Measurements from ENCODE around the gene PCGF1. TPM values are rescaled to one million over a fixed set of nuclear protein-coding genes. Genes with fewer than 3 reads are reported as not detected.

The PCGF1 gene
- total and polyA plus RNA-seq, 9 of the 15 experiments (the other 6 are each of a cell fraction or from before 2014, with no cell fraction given), result 20.3 to 45.7 (median 29.3) TPM

DNA sequence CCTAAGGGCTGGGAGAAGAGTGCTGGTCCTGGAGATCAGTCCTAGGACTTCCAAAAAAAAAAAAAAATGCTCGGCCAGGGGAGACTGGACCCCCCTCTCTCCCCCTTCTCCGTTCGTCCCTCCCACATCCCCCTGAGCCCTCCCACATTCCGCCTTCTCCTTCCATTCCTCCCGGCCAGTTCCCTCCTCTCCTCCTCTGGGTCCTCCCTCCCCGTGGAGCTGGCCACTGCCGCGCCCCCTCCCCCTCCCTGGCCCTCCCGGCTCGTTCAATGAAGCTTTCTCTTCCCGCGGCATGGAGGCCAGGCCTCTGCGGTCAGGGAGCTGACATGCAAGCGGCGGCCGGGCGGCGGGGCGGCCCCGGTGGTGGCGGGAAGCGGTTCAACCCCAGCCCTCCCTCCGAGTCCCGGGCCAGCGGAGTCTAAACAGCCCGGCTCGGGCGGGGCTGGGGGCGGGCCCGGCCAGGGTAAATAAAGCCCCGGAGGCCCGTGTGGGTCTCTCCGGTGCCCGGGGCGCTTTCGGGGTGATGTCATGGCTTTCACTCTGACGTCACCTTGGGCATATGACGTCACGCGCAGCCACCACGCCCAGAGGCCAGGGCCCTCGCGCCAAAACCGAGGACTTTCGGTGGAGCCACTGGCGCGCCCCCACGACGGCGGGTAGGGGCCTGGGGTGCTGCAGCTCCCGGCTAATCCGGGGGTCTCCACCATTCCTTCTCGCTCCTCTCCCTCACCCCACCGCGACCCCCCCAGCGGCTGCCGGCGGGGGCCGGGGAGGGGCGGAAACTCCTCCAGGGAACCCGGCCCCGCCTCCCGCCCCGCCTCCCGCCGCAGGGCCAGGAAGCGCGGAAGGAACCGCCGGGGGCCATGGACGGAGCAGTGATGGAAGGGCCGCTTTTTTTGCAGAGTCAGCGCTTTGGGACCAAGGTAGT lies 46.7 kb upstream of the PCGF1 start, which contains the start of the genes DOK1 and LOXL3 (continued):
- TF ChIP-seq HDGF (IDR thresholded peaks at IDR 0.05) (0 out of 2 replicates have a peak, but pooled peaks have one; percentile 5), MCM3 (IDR thresholded peaks at IDR 0.05) (no peak), MECOM (CRISPR knock-in tag; IDR thresholded peaks at IDR 0.05) (no peak), ZNF589 (CRISPR knock-in tag; IDR thresholded peaks at IDR 0.05; ENCODE audit: low read depth) (peak; percentile 88; the same call in 1 of the 2 replicates), ZSCAN29 (IDR thresholded peaks at IDR 0.05) (no peak), RBFOX2 (IDR thresholded peaks at IDR 0.05; ENCODE audit: low read depth, low read length) (peak; percentile 66), ZNF79 (CRISPR knock-in tag; IDR thresholded peaks at IDR 0.05; ENCODE audit: low read depth) (no peak), SETDB1 (IDR thresholded peaks at IDR 0.05; ENCODE audit: low read length) (no peak), GATAD2B (IDR thresholded peaks at IDR 0.05; ENCODE audit: borderline replicate concordance) (peak; percentile 43; the same call in 1 of the 2 replicates), ZNF695 (CRISPR knock-in tag; IDR thresholded peaks at IDR 0.05) (no peak)
- TF ChIP-seq, protein P1, sequence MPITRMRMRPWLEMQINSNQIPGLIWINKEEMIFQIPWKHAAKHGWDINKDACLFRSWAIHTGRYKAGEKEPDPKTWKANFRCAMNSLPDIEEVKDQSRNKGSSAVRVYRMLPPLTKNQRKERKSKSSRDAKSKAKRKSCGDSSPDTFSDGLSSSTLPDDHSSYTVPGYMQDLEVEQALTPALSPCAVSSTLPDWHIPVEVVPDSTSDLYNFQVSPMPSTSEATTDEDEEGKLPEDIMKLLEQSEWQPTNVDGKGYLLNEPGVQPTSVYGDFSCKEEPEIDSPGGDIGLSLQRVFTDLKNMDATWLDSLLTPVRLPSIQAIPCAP (CRISPR knock-in tag; IDR thresholded peaks at IDR 0.05; ENCODE audit: borderline replicate concordance), result no peak
- TF ChIP-seq, protein P2, sequence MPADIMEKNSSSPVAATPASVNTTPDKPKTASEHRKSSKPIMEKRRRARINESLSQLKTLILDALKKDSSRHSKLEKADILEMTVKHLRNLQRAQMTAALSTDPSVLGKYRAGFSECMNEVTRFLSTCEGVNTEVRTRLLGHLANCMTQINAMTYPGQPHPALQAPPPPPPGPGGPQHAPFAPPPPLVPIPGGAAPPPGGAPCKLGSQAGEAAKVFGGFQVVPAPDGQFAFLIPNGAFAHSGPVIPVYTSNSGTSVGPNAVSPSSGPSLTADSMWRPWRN (IDR thresholded peaks at IDR 0.05; ENCODE audit: low read depth), result no peak
- TF ChIP-seq, protein P3, sequence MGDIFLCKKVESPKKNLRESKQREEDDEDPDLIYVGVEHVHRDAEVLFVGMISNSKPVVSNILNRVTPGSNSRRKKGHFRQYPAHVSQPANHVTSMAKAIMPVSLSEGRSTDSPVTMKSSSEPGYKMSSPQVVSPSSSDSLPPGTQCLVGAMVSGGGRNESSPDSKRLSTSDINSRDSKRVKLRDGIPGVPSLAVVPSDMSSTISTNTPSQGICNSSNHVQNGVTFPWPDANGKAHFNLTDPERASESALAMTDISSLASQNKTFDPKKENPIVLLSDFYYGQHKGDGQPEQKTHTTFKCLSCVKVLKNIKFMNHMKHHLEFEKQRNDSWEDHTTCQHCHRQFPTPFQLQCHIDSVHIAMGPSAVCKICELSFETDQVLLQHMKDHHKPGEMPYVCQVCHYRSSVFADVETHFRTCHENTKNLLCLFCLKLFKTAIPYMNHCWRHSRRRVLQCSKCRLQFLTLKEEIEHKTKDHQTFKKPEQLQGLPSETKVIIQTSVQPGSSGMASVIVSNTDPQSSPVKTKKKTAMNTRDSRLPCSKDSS (IDR thresholded peaks at IDR 0.05; ENCODE audit: low read depth, partially characterized antibody), result no peak
- TF ChIP-seq, protein P4, sequence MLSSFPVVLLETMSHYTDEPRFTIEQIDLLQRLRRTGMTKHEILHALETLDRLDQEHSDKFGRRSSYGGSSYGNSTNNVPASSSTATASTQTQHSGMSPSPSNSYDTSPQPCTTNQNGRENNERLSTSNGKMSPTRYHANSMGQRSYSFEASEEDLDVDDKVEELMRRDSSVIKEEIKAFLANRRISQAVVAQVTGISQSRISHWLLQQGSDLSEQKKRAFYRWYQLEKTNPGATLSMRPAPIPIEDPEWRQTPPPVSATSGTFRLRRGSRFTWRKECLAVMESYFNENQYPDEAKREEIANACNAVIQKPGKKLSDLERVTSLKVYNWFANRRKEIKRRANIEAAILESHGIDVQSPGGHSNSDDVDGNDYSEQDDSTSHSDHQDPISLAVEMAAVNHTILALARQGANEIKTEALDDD (IDR thresholded peaks at IDR 0.05), result no peak
- TF ChIP-seq, protein P5, sequence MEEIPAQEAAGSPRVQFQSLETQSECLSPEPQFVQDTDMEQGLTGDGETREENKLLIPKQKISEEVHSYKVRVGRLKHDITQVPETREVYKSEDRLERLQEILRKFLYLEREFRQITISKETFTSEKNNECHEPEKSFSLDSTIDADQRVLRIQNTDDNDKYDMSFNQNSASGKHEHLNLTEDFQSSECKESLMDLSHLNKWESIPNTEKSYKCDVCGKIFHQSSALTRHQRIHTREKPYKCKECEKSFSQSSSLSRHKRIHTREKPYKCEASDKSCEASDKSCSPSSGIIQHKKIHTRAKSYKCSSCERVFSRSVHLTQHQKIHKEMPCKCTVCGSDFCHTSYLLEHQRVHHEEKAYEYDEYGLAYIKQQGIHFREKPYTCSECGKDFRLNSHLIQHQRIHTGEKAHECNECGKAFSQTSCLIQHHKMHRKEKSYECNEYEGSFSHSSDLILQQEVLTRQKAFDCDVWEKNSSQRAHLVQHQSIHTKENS (CRISPR knock-in tag; IDR thresholded peaks at IDR 0.05), result no peak
- TF ChIP-seq, protein P6, sequence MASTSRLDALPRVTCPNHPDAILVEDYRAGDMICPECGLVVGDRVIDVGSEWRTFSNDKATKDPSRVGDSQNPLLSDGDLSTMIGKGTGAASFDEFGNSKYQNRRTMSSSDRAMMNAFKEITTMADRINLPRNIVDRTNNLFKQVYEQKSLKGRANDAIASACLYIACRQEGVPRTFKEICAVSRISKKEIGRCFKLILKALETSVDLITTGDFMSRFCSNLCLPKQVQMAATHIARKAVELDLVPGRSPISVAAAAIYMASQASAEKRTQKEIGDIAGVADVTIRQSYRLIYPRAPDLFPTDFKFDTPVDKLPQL (IDR thresholded peaks at IDR 0.05; ENCODE audit: extremely low read depth, insufficient read length), result no peak
- TF ChIP-seq, protein P7, sequence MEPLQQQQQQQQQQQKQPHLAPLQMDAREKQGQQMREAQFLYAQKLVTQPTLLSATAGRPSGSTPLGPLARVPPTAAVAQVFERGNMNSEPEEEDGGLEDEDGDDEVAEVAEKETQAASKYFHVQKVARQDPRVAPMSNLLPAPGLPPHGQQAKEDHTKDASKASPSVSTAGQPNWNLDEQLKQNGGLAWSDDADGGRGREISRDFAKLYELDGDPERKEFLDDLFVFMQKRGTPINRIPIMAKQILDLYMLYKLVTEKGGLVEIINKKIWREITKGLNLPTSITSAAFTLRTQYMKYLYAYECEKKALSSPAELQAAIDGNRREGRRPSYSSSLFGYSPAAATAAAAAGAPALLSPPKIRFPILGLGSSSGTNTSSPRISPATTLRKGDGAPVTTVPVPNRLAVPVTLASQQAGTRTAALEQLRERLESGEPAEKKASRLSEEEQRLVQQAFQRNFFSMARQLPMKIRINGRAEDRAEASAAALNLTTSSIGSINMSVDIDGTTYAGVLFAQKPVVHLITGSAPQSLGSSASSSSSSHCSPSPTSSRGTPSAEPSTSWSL (CRISPR knock-in tag; IDR thresholded peaks at IDR 0.05; ENCODE audit: borderline replicate concordance), result no peak

All from K562 (cell line).